SU-DHL-6 (cell line): ENCODE data around the gene YBX2.

Experiments used
- EZH2phosphoT487 ChIP-seq: fragments of 200-600 bp; sonication (generic), shearing (Covaris generic); conservative IDR thresholded peaks from 2 replicates; pipeline ENCODE4 v1.6.1; 2018; ENCODE audit warnings: mild to moderate bottlenecking, antibody characterized with exemption, low read length, moderate library complexity, mixed read lengths
- TF ChIP-seq, protein P1 (sequence below): fragments of 200-600 bp; sonication (generic); IDR thresholded peaks from one replicate; pipeline ENCODE4 v1.5.1; 2017; ENCODE audit warnings: antibody characterized with exemption, mild to moderate bottlenecking, low read length, moderate library complexity; ENCODE audit not compliant: insufficient read depth, poor library complexity, severe bottlenecking

DNA sequence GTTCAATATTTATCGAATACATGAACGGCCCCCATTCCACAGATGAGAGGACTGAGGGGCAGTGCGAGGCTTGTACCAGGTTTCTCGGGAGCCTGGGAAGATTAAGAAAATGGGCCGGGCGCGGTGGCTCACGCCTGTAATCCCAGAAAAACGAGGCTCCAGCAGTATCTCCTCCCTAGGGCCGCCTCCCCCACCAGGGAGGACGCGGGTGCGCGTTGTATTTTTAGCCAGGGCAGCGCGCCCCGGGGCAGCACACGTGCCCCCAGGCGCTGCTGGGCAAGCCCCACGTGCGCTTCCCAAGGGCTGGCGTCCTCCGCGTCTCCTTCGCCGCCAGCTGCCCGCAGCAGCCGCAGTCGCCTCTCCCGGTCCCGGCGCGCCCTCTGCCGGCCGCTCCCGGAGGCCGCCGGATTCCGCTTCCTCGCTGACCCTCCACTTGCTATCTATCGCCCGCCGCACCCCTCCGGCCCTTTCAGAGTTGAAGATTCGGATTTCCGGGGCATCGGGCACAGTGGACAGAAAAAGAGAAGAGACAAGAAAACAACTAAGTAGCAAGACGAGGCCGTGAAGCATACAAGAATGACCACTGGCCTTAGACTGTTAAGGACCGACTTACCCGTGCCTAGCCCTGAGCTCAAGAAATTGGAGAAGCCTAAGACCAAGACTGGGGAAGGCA is 1.9 kb upstream of the YBX2 start:
- TF ChIP-seq, protein P1, sequence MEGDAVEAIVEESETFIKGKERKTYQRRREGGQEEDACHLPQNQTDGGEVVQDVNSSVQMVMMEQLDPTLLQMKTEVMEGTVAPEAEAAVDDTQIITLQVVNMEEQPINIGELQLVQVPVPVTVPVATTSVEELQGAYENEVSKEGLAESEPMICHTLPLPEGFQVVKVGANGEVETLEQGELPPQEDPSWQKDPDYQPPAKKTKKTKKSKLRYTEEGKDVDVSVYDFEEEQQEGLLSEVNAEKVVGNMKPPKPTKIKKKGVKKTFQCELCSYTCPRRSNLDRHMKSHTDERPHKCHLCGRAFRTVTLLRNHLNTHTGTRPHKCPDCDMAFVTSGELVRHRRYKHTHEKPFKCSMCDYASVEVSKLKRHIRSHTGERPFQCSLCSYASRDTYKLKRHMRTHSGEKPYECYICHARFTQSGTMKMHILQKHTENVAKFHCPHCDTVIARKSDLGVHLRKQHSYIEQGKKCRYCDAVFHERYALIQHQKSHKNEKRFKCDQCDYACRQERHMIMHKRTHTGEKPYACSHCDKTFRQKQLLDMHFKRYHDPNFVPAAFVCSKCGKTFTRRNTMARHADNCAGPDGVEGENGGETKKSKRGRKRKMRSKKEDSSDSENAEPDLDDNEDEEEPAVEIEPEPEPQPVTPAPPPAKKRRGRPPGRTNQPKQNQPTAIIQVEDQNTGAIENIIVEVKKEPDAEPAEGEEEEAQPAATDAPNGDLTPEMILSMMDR, result peak; percentile 89
- no peak for TF ChIP-seq EZH2phosphoT487
